ENCODE measurements around the gene DELE1.

GRCh38 chr5:141976176-141976575, 52.5 kb downstream of the DELE1 start:
- TF ChIP-seq POLR2A (IDR thresholded peaks at IDR 0.05; ENCODE audit: low read length) (no peak), GATA1 (IDR thresholded peaks at IDR 0.05; ENCODE audit: low read depth, low read length) (no peak)

Measured in erythroblast (primary cell).